CD14-positive monocyte (primary cell): ENCODE results near the gene SERPINA1. TPM values are rescaled to one million over a fixed set of nuclear protein-coding genes. Genes with fewer than 3 reads are reported as not detected.

Experiments
- DNase-seq, 3 donors: peaks; one replicate each; pipeline ENCODE4 v3.0.0-alpha.2; 2011 to 2022
- H2AFZ ChIP-seq: 2 replicates; pipeline ENCODE4 v1.6.0; 2012; ENCODE audit warnings: mild to moderate bottlenecking, low read depth, low read length, inconsistent platforms; ENCODE audit not compliant: insufficient read depth, poor library complexity, severe bottlenecking
- H3K27ac ChIP-seq, 2 donors: 1 replicate in 1 of 2; 2 replicates in 1 of 2; pipeline ENCODE4 v1.5.1; 2012 to 2013; ENCODE audit warnings: low read length in 2 of 2, control low read depth in 1 of 2, inconsistent platforms in 1 of 2, low read depth in 1 of 2, mild to moderate bottlenecking in 1 of 2
- H3K27me3 ChIP-seq, 2 donors: one replicate each; pipeline versions ENCODE4 v1.6.0 to v1.6.1; 2011 to 2013; ENCODE audit warnings: low read length in 2 of 2; ENCODE audit not compliant: control insufficient read depth in 2 of 2, insufficient read depth in 2 of 2
- H3K36me3 ChIP-seq, 2 donors: replicated peaks in 1 of 2; 1 replicate in 1 of 2; 2 replicates in 1 of 2; pipeline versions ENCODE4 v1.5.1 to v1.6.1; 2012 to 2013; ENCODE audit warnings: low read length in 2 of 2, control low read depth in 1 of 2, inconsistent platforms in 1 of 2, mild to moderate bottlenecking in 1 of 2; ENCODE audit not compliant: insufficient read depth in 2 of 2, control insufficient read depth in 1 of 2
- H3K4me1 ChIP-seq, 2 donors: 1 replicate in 1 of 2; 2 replicates in 1 of 2; pipeline versions ENCODE4 v1.5.1 to v1.6.1; 2012 to 2013; ENCODE audit warnings: low read length in 2 of 2, control low read depth in 1 of 2, inconsistent platforms in 1 of 2, mild to moderate bottlenecking in 1 of 2, moderate library complexity in 1 of 2; ENCODE audit not compliant: insufficient read depth in 2 of 2, control insufficient read depth in 1 of 2
- H3K4me2 ChIP-seq: replicated peaks from 2 replicates; pipeline ENCODE3; 2012; ENCODE audit warnings: low read length, moderate library complexity, mild to moderate bottlenecking; ENCODE audit not compliant: poor library complexity, severe bottlenecking; ENCODE audit errors: extremely low read depth
- H3K4me3 ChIP-seq, 3 experiments: fragments of 200-600 bp in 1 of 3; sonication (generic) in 1 of 3; replicated peaks in 1 of 3; 1 replicate in 2 of 3; 2 replicates in 1 of 3; pipeline ENCODE4 v1.5.1; 2011 to 2013; ENCODE audit warnings: low read length in 3 of 3, mild to moderate bottlenecking in 3 of 3, control low read depth in 2 of 3, low read depth in 2 of 3, inconsistent platforms in 1 of 3, moderate library complexity in 1 of 3
- H3K79me2 ChIP-seq: 2 replicates; pipeline ENCODE4 v1.6.0; 2012; ENCODE audit warnings: mild to moderate bottlenecking, control low read depth, inconsistent platforms, low read length, moderate library complexity; ENCODE audit not compliant: insufficient read depth
- H3K9ac ChIP-seq: 2 replicates; pipeline ENCODE4 v1.6.0; 2017; ENCODE audit warnings: low read length, mild to moderate bottlenecking; ENCODE audit not compliant: insufficient read depth, poor library complexity, severe bottlenecking
- H3K9me3 ChIP-seq, 2 donors: replicated peaks in 1 of 2; 1 replicate in 1 of 2; 2 replicates in 1 of 2; pipeline versions ENCODE4 v1.5.1 to v1.6.1; 2012 to 2013; ENCODE audit warnings: low read length in 2 of 2, control low read depth in 1 of 2; ENCODE audit not compliant: control insufficient read depth in 1 of 2, insufficient read depth in 1 of 2
- H4K20me1 ChIP-seq: 2 replicates; pipeline ENCODE4 v1.6.0; 2012; ENCODE audit warnings: mild to moderate bottlenecking, low read length, control low read depth, moderate library complexity; ENCODE audit not compliant: insufficient read depth
- H3K27ac Mint-ChIP-seq, 7 donors: one replicate each; pipeline ENCODE4 v1.8.0; 2020; ENCODE audit warnings: mild to moderate bottlenecking in 7 of 7, mixed read lengths in 7 of 7, moderate library complexity in 6 of 7, inconsistent platforms in 2 of 7
- H3K27me3 Mint-ChIP-seq, 3 donors: one replicate each; pipeline ENCODE4 v1.8.0; 2021 to 2022; ENCODE audit warnings: low read depth in 3 of 3, mild to moderate bottlenecking in 3 of 3, mixed read lengths in 3 of 3, moderate library complexity in 3 of 3, inconsistent platforms in 1 of 3
- H3K36me3 Mint-ChIP-seq, 2 donors: one replicate each; pipeline ENCODE4 v1.8.0; 2020; ENCODE audit warnings: mixed read lengths in 2 of 2, inconsistent platforms in 1 of 2, mild to moderate bottlenecking in 1 of 2
- H3K4me1 Mint-ChIP-seq: one replicate; pipeline ENCODE4 v1.8.0; 2020; ENCODE audit warnings: mild to moderate bottlenecking, mixed read lengths
- H3K4me3 Mint-ChIP-seq, 2 donors: one replicate each; pipeline ENCODE4 v1.8.0; 2020; ENCODE audit warnings: mild to moderate bottlenecking in 2 of 2, mixed read lengths in 2 of 2, moderate library complexity in 1 of 2
- H3K9me3 Mint-ChIP-seq, 7 donors: one replicate each; pipeline ENCODE4 v1.8.0; 2020 to 2022; ENCODE audit warnings: mixed read lengths in 7 of 7, mild to moderate bottlenecking in 6 of 7, moderate library complexity in 6 of 7, inconsistent platforms in 2 of 7
- CTCF ChIP-seq: fragments of 200-600 bp; IDR thresholded peaks from one replicate; pipeline ENCODE4 v1.8.0; 2022; ENCODE audit warnings: antibody characterized with exemption, mild to moderate bottlenecking
- WGBS: methylation state at CpG from one replicate; pipeline ENCODE4 v1.1.5; 2013; ENCODE audit warnings: missing lambda C conversion rate; ENCODE audit not compliant: insufficient coverage; 5-methylcytosine and 5-hydroxymethylcytosine counted together
- intact Hi-C, 2 donors: fragments of 100-400 bp; cut with micrococcal nuclease; formaldehyde crosslinking; loops; one replicate each; pipeline versions ENCODE4 v1.15.0 to v1.15.1; 2023
- polyA minus RNA-seq: library from RNA; depleted of rRNA, polyadenylated mRNA; stranded (reverse); fragments of >200 nt; gene quantifications from 2 replicates; pipeline ENCODE4 v1.2.3, GENCODE V29; 2012
- polyA plus RNA-seq, 3 donors: library from polyadenylated mRNA; depleted of rRNA in 1 of 3; unstranded in 2 of 3; stranded (reverse) in 1 of 3; fragments of 300-500 nt in 2 of 3; fragments of >200 nt in 1 of 3; fragmentation: Illumina TruSeq in 2 of 3; gene quantifications; 1 replicate in 2 of 3; 2 replicates in 1 of 3; pipeline ENCODE4 v1.2.3, GENCODE V29; 2012 to 2021
- total RNA-seq, 12 experiments: library from RNA in 1 of 12; stranded (reverse) in 1 of 12; fragments of 120-200 nt in 1 of 12; gene quantifications; one replicate each; pipeline ENCODE4 v1.2.4 and lab custom pipeline; 2013 to 2026; ENCODE audit warnings: mixed read lengths in 6 of 12, inconsistent platforms in 1 of 12

SERPINA1 gene
- total RNA-seq (2013): 1,605 TPM
- 1,000 to 10,000 TPM; 1,278 to 2,075 (median 2,042) TPM for polyA plus RNA-seq
- polyA minus RNA-seq: 624 and 1,187 TPM in 2 replicates
- total RNA-seq (lab: John Stamatoyannopoulos, UW): 451 to 1,474 (median 675) reads per million in 11 experiments

- H3K36me3 Mint-ChIP-seq: peaks cover 27 to 64% of the 10 kb centered on the region in 2 donors
- DNase-seq: peak in 2 of 3 donors; percentile 45 to 84
- H3K9me3 Mint-ChIP-seq: no peaks in the 10 kb centered on the region
- Histone ChIP-seq H3K36me3 (peaks cover 15 to 47% of the 10 kb centered on the region in 2 donors), H3K4me1 (peaks cover 97 to 99% of the 10 kb centered on the region in 2 donors), H3K9me3 (no peaks in the 10 kb centered on the region), H3K4me3 (peak within 1 kb of the TSS; percentile 50 to 88 (median 75)), H4K20me1 (peaks cover 3% of the 10 kb centered on the region), H2AFZ (no peak within 1 kb of the TSS), H3K9ac (peak within 1 kb of the TSS; percentile 77), H3K27me3 (no peaks in the 10 kb centered on the region), H3K4me2 (peak within 1 kb of the TSS; percentile 94), H3K79me2 (peaks cover 80% of the 10 kb centered on the region), H3K27ac (peak within 1 kb of the TSS; percentile 95 to 96)
- peaks cover 95% of the 10 kb centered on the region for H3K4me1 Mint-ChIP-seq
- intact Hi-C loops: no loop called here
- no peak for TF ChIP-seq CTCF
- WGBS: 95% methylated on average over 13 of the region's 18 CpGs
- peak within 1 kb of the TSS; percentile 95 to 99 for H3K4me3 Mint-ChIP-seq
- peak within 1 kb of the TSS; percentile 98 to 99 (median 99) for H3K27ac Mint-ChIP-seq
- peaks cover 0 to 4% (median 0%) of the 10 kb centered on the region in 3 donors for H3K27me3 Mint-ChIP-seq
Observed at GRCh38 chr14:94388384-94389103, at the start of gene SERPINA1. TSS of gene SERPINA1 (minus strand) at chr14:94388602. CDS start at chr14:94383237, 5,365 bp downstream.

DNA sequence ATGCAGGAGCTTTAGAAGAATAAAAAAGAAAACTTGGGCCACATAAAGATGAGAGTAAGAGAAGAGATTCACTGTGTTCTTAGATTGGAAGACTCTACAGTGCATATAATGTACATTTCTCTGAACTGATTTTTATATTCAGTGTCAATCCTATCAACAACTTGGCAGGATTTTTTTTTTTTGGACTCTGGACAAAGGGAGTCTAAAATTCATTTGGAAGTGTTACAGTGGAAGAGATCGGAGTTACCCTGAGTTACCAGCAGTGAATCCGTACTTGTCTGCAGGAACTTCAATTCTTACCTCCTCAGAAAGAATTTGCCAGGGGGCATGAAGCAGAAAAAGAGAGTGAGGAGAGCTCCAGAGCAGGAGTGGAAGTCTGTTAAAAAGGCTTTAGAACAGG is 40.2 kb upstream of the SERPINA1 start:
- Histone ChIP-seq H3K9ac (no peak overlapping the region), H3K79me2 (no peaks in the 10 kb centered on the region), H3K4me1 (peaks cover 3 to 9% of the 10 kb centered on the region in 2 donors), H3K4me2 (no peak overlapping the region), H3K27ac (no peak overlapping the region), H3K36me3 (no peaks in the 10 kb centered on the region), H3K27me3 (peaks cover 8 to 21% of the 10 kb centered on the region in 2 donors), H3K9me3 (no peaks in the 10 kb centered on the region), H3K4me3 (no peak overlapping the region), H4K20me1 (no peaks in the 10 kb centered on the region), H2AFZ (no peak overlapping the region)
- no peak for TF ChIP-seq CTCF
- peaks cover 2 to 8% (median 7%) of the 10 kb centered on the region in 7 donors for H3K9me3 Mint-ChIP-seq
- H3K27ac Mint-ChIP-seq: no peak overlapping the region
- peaks cover 14% of the 10 kb centered on the region for H3K4me1 Mint-ChIP-seq
- no CpG with 5 or more reads among the region's 2 CpGs for WGBS
- H3K4me3 Mint-ChIP-seq: peak overlapping the region in 1 of 2 donors; percentile 43
- no peak for DNase-seq
- intact Hi-C loops: no loop called here
- peaks cover 16 to 26% (median 24%) of the 10 kb centered on the region in 3 donors for H3K27me3 Mint-ChIP-seq
- no peaks in the 10 kb centered on the region for H3K36me3 Mint-ChIP-seq
